ENCODE data around the gene TNNT1. TPM values are rescaled to one million over a fixed set of nuclear protein-coding genes. Genes with fewer than 3 reads are reported as not detected.
A peak's percentile ranks its signal among the peaks of the same experiment; 100 is the strongest.
"Not testable (repeated sequence)": the region's sequence is repeated elsewhere in the genome, so short reads cannot be mapped to it uniquely, and the experiment has no call there.

The TNNT1 gene
- total RNA-seq, 1 donor, result not detected

DNA sequence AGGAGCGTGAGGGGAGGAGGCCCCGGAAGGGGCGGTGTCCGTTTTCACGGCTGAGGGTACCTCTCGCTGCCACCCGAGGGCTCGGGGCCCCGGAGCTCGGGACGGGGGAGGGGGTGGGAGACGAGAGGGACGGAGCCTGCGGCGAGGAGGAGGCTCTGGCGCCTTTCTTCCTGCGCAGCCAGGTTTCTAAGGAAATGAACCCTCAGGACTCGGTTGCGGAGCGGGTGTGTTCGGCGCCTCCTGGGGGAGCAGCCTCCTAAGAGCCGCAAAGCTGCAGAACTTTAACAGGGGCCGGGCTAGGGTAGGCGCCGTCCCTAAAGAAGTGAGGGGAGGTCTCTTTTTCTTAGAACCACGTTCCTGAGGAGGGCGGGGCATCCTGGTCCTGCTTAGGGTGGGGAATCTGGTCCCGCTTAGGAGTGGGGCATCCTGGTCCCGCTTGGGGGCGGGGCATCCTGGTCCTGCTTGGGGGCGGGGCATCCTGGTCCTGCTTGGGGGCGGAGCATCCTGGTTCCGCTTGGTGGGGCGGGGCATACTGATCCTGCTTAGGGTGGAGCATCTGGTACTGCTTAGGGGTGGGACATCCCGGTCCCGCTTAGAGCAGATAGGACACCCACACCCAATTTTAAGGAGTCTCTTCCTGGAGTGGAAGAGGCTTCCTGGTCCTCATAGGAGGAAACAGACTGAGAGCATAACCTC lies 24.9 kb upstream of the TNNT1 start:
- TF ChIP-seq, protein P1, sequence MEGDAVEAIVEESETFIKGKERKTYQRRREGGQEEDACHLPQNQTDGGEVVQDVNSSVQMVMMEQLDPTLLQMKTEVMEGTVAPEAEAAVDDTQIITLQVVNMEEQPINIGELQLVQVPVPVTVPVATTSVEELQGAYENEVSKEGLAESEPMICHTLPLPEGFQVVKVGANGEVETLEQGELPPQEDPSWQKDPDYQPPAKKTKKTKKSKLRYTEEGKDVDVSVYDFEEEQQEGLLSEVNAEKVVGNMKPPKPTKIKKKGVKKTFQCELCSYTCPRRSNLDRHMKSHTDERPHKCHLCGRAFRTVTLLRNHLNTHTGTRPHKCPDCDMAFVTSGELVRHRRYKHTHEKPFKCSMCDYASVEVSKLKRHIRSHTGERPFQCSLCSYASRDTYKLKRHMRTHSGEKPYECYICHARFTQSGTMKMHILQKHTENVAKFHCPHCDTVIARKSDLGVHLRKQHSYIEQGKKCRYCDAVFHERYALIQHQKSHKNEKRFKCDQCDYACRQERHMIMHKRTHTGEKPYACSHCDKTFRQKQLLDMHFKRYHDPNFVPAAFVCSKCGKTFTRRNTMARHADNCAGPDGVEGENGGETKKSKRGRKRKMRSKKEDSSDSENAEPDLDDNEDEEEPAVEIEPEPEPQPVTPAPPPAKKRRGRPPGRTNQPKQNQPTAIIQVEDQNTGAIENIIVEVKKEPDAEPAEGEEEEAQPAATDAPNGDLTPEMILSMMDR (IDR thresholded peaks at IDR 0.05; ENCODE audit: extremely low read depth, low read depth, low read length), result no peak
- no peaks in the 10 kb centered on the region for H3K9me3 ChIP-seq (ENCODE audit: low read depth, low read length)
- peak overlapping the region; percentile 85 for H2AFZ ChIP-seq (ENCODE audit: low read length)
- peak overlapping the region; percentile 89 for H3K4me2 ChIP-seq (ENCODE audit: insufficient read depth, low read length)
- peak overlapping the region; percentile 80 for H3K4me3 ChIP-seq (ENCODE audit: insufficient read depth, low read length)
- peaks cover 2% of the 10 kb centered on the region for H3K27me3 ChIP-seq (ENCODE audit: insufficient read depth, low read length)
- peaks cover 2% of the 10 kb centered on the region for H4K20me1 ChIP-seq (ENCODE audit: insufficient read depth, low read length)
- peaks cover 9% of the 10 kb centered on the region for H3K4me1 ChIP-seq (ENCODE audit: insufficient read depth, low read length)
- no peaks in the 10 kb centered on the region for H3K79me2 ChIP-seq (ENCODE audit: insufficient read depth, low read length)
- no peak overlapping the region for H3K27ac ChIP-seq (ENCODE audit: low read depth, low read length)
- no peaks in the 10 kb centered on the region for H3K36me3 ChIP-seq (ENCODE audit: insufficient read depth, low read length)
- DNase-seq (ENCODE audit: insufficient read length, low spot score, missing footprints), result peak; percentile 99

DNA sequence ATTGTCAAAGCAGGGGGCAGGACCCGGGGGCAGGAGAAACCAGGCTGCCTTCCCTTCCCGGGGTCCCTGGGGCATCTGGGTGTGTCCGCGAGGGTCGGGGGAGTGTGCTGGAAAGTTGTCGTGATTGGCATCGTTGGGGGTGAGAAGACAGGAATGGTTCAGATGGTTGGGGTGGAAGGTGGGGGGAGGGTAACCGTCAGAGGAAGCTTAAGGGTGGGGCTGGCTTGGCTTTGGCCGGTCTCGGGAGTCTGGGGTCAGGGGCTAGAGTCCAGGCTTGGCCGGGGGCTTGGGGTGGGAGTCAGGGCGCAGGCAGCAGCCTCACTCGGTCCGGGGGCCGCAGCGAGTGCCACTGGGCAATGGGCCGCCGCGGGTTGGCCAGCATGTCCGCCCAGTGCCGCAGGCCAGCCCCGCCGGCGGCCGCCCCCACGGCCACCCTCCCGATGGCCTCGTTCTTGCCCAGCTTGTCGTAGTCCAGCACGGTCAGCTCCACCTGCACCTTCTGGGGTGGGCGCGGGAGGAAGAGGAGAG lies 24.2 kb upstream of the TNNT1 start:
- Histone ChIP-seq H3K36me3 (ENCODE audit: insufficient read depth, low read length) (no peaks in the 10 kb centered on the region), H3K4me3 (ENCODE audit: insufficient read depth, low read length) (peak overlapping the region; percentile 80), H3K27me3 (ENCODE audit: insufficient read depth, low read length) (peaks cover 2% of the 10 kb centered on the region), H3K4me1 (ENCODE audit: insufficient read depth, low read length) (peaks cover 9% of the 10 kb centered on the region), H3K4me2 (ENCODE audit: insufficient read depth, low read length) (peak overlapping the region; percentile 89), H2AFZ (ENCODE audit: low read length) (peak overlapping the region; percentile 88), H4K20me1 (ENCODE audit: insufficient read depth, low read length) (peaks cover 2% of the 10 kb centered on the region), H3K9me3 (ENCODE audit: low read depth, low read length) (no peaks in the 10 kb centered on the region), H3K79me2 (ENCODE audit: insufficient read depth, low read length) (no peaks in the 10 kb centered on the region), H3K27ac (ENCODE audit: low read depth, low read length) (peak overlapping the region; percentile 56)
- peak; percentile 92 for DNase-seq (ENCODE audit: insufficient read length, low spot score, missing footprints)
- TF ChIP-seq, protein P1 (IDR thresholded peaks at IDR 0.05; ENCODE audit: extremely low read depth, low read depth, low read length), result no peak

DNA sequence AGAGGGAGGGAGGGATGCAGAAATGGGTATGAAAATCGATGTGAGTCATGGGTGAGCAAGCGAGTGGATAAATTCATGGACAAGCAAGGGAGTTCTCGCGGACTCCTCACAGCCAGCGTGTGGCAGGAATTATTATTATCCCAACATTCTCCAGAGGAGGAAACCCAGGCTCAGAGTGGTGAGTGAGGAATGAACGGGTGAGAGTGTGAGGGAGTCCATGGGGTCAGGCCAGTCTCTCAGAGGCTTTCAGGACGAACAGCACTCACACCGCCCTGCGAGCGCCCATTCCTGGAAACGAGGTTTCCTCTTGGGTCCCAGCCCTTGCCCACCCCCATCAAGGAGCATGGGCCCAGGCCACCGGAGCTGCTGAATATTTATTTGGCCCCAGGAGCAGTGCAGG lies 23.7 kb upstream of the TNNT1 start:
- H3K4me2 ChIP-seq (ENCODE audit: insufficient read depth, low read length), result peak overlapping the region; percentile 89
- peaks cover 2% of the 10 kb centered on the region for H4K20me1 ChIP-seq (ENCODE audit: insufficient read depth, low read length)
- H3K36me3 ChIP-seq (ENCODE audit: insufficient read depth, low read length), result no peaks in the 10 kb centered on the region
- peak overlapping the region; percentile 56 for H3K27ac ChIP-seq (ENCODE audit: low read depth, low read length)
- peaks cover 9% of the 10 kb centered on the region for H3K4me1 ChIP-seq (ENCODE audit: insufficient read depth, low read length)
- TF ChIP-seq, protein P1 (IDR thresholded peaks at IDR 0.05; ENCODE audit: extremely low read depth, low read depth, low read length), result no peak
- no peaks in the 10 kb centered on the region for H3K9me3 ChIP-seq (ENCODE audit: low read depth, low read length)
- peaks cover 2% of the 10 kb centered on the region for H3K27me3 ChIP-seq (ENCODE audit: insufficient read depth, low read length)
- H3K4me3 ChIP-seq (ENCODE audit: insufficient read depth, low read length), result peak overlapping the region; percentile 80
- no peaks in the 10 kb centered on the region for H3K79me2 ChIP-seq (ENCODE audit: insufficient read depth, low read length)
- peak overlapping the region; percentile 88 for H2AFZ ChIP-seq (ENCODE audit: low read length)
- peak; percentile 98 for DNase-seq (ENCODE audit: insufficient read length, low spot score, missing footprints)

DNA sequence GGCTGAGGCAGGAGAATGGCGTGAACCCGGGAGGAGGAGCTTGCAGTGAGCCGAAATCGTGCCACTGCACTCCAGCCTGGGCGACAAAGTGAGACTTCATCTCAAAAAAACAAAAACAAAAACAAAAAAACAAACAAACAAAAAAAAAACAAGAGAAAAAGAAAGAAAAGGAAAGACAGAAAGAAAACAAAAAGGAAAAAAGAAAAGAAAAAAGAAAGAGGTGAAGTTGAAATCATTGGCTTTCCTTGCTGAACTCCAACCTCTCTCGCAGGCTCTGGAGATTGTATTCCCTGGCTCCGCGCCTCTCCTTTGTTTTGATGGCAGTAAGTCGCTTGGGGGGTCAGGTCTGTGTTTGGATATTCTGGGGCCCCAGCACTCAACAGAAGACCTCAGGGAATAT lies 23.3 kb upstream of the TNNT1 start:
- H3K4me3 ChIP-seq (ENCODE audit: insufficient read depth, low read length), result peak overlapping the region; percentile 80
- H3K27ac ChIP-seq (ENCODE audit: low read depth, low read length), result peak overlapping the region; percentile 56

More for the DNA sequence above, 23.3 kb upstream of the TNNT1 start:
- H3K4me1 ChIP-seq (ENCODE audit: insufficient read depth, low read length); H3K9me3 ChIP-seq (ENCODE audit: low read depth, low read length); H3K79me2 ChIP-seq (ENCODE audit: insufficient read depth, low read length); DNase-seq (ENCODE audit: insufficient read length, low spot score, missing footprints); H4K20me1 ChIP-seq (ENCODE audit: insufficient read depth, low read length); H3K36me3 ChIP-seq (ENCODE audit: insufficient read depth, low read length); H3K27me3 ChIP-seq (ENCODE audit: insufficient read depth, low read length): not testable (repeated sequence)
- peak overlapping the region; percentile 89 for H3K4me2 ChIP-seq (ENCODE audit: insufficient read depth, low read length)
- H2AFZ ChIP-seq (ENCODE audit: low read length), result peak overlapping the region; percentile 88
